Measurements from ENCODE around the gene PFKFB1.

DNA sequence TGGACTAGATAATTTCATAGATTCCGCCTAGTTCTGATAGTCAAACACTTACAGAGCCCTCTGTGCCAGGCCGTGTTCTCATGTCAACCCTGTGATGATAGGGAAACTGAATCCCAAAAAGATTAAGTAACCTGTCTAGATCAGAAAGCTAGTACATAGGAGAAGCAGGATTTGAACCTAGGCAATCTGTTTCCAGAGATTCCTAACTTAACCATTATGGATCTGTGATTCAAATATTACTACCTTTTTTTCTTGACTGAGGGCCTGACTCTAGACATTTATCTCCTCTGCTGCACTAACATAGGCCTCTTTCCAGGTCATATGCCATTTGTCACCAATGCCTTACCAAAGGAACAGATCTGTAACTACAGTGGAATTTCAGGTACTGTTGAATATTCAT is 35.3 kb upstream of the PFKFB1 start:
- TF ChIP-seq CTCF (IDR thresholded peaks at IDR 0.05): no peak
- no peak for TF ChIP-seq SIN3A (IDR thresholded peaks at IDR 0.05; ENCODE audit: borderline replicate concordance, insufficient read depth, low read depth, low read length)
- TF ChIP-seq, protein P1, sequence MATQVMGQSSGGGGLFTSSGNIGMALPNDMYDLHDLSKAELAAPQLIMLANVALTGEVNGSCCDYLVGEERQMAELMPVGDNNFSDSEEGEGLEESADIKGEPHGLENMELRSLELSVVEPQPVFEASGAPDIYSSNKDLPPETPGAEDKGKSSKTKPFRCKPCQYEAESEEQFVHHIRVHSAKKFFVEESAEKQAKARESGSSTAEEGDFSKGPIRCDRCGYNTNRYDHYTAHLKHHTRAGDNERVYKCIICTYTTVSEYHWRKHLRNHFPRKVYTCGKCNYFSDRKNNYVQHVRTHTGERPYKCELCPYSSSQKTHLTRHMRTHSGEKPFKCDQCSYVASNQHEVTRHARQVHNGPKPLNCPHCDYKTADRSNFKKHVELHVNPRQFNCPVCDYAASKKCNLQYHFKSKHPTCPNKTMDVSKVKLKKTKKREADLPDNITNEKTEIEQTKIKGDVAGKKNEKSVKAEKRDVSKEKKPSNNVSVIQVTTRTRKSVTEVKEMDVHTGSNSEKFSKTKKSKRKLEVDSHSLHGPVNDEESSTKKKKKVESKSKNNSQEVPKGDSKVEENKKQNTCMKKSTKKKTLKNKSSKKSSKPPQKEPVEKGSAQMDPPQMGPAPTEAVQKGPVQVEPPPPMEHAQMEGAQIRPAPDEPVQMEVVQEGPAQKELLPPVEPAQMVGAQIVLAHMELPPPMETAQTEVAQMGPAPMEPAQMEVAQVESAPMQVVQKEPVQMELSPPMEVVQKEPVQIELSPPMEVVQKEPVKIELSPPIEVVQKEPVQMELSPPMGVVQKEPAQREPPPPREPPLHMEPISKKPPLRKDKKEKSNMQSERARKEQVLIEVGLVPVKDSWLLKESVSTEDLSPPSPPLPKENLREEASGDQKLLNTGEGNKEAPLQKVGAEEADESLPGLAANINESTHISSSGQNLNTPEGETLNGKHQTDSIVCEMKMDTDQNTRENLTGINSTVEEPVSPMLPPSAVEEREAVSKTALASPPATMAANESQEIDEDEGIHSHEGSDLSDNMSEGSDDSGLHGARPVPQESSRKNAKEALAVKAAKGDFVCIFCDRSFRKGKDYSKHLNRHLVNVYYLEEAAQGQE (IDR thresholded peaks at IDR 0.05; ENCODE audit: insufficient read depth in 1 of 2, low read depth in 2 of 2, low read length in 1 of 2): no peak
- no peak for TF ChIP-seq TCF7L2 (IDR thresholded peaks at IDR 0.05; ENCODE audit: low read depth, low read length)

All from Panc1 (cell line).